ENCODE results near the gene AGT.

DNA sequence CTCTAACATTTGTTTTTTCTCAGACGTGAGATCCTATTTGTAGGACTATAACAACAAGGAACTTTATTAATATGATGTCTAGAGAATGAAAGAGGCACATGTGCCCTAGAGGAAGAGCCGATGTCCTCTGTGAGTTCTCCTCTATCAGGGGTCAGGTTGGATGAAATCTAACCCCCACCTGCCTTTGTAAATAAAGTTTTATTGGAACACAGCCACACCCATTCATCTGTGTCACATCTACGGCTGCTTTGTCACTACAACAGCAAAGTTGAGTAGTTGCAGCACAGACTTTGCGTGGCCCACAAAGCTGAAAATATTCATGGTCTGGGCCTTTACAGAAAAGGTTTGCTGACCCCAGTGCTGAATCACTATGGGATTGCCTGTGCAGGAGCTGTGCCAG is 32.7 kb upstream of the AGT start:
- TF ChIP-seq, protein P1, sequence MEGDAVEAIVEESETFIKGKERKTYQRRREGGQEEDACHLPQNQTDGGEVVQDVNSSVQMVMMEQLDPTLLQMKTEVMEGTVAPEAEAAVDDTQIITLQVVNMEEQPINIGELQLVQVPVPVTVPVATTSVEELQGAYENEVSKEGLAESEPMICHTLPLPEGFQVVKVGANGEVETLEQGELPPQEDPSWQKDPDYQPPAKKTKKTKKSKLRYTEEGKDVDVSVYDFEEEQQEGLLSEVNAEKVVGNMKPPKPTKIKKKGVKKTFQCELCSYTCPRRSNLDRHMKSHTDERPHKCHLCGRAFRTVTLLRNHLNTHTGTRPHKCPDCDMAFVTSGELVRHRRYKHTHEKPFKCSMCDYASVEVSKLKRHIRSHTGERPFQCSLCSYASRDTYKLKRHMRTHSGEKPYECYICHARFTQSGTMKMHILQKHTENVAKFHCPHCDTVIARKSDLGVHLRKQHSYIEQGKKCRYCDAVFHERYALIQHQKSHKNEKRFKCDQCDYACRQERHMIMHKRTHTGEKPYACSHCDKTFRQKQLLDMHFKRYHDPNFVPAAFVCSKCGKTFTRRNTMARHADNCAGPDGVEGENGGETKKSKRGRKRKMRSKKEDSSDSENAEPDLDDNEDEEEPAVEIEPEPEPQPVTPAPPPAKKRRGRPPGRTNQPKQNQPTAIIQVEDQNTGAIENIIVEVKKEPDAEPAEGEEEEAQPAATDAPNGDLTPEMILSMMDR (IDR thresholded peaks at IDR 0.05): no peak
- TF ChIP-seq POLR2AphosphoS5 (IDR thresholded peaks at IDR 0.05): no peak
